Measurements from ENCODE around the gene ADARB2.
"Not testable (repeated sequence)": the region's sequence is repeated elsewhere in the genome, so short reads cannot be mapped to it uniquely, and the experiment has no call there.

The ADARB2 gene

DNA sequence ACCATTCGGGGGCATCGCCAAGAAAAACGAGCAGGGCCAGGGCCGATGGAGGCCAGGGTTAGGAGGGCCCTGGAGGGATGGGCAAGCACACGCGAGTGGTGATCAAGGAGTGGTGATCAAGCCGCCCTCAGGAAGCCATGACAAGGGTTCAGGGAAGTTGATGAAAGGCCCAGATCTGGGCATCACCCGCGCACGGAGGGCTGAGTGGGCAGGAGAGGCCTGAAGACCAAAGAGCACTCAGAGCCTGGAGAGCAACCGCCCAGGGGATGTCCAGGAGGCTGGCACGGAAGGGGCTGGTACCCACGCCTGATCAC, 566.5 kb downstream of the ADARB2 start:
- DNase-seq (ENCODE audit: low spot score), result no peak

- DNase-seq (ENCODE audit: low spot score), result no peak
These were observed 567.1 kb downstream of the ADARB2 start for GRCh38 chr10:1169981-1170866.

GRCh38 chr10:1169186-1169885, 568.0 kb downstream of the ADARB2 start:
- DNase-seq (ENCODE audit: low spot score), result no peak

- DNase-seq (ENCODE audit: low spot score), result no peak
These were observed 568.6 kb downstream of the ADARB2 start for GRCh38 chr10:1168763-1169162.

DNA sequence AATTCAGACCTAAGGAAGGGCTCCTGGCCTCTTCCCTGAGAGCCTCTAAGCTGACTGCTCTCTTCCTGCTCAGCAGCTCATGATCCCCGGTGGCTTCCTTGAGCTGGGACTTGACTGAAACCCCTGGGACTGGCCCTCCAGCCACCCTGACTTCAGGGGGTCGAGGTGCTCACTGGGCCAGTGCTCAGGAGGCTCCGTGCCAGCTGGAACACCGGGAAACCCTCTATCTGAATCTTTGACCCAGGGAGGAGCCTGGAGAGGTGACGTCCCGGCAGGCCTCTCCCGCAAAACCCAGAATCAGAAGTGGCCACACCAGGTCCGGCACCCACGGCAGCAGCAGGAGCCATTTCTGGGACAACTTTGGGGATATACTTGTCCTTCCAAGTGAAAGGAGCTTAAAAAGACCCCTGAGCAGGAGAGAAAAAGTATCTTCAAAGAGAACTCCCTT, 570.5 kb downstream of the ADARB2 start:
- DNase-seq (ENCODE audit: low spot score), result no peak

- DNase-seq (ENCODE audit: low spot score), result no peak
These were observed 571.1 kb downstream of the ADARB2 start for GRCh38 chr10:1166101-1166827.

DNA sequence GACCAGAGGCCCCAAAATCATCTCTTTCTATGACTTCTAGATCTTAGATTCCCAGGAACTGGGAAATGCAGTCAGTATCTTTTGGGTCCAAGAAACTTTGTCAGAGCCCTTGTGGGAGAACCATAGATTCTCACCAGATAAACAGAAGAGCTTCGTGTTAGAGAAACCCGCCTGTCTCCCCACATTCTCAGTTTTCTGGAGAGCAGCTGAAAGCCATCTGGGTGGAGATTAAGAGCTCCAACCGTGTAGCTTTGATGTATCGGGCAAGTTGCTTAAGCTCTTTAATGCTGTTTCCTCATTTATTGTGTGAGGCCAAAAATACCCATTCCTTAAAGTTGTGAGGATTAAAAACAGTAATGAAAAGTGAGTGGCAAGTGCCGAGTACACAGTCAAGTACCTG, 573.5 kb downstream of the ADARB2 start:
- no peak for DNase-seq (ENCODE audit: low spot score)

DNA sequence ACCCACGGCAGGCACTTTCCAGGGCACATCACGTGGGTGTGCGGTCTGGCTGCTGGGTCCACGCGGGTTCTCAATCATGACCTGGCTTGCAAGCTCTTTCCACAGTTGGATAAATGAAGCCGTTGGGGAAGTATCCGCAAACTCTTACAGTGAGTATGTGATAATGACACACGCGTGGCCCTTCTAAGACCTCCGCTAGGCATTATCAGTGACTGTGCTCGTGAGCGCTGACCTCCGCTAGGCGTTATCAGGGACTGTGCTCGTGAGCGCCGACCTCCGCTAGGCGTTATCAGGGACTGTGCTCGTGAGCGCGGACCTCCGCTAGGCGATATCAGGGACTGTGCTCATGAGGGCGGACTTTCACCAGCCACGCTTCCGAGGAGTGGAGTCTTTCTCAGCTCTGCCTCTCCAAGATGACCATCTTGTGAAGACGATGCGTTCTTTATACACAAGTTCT, 574.1 kb downstream of the ADARB2 start:
- DNase-seq (ENCODE audit: low spot score), result no peak

DNA sequence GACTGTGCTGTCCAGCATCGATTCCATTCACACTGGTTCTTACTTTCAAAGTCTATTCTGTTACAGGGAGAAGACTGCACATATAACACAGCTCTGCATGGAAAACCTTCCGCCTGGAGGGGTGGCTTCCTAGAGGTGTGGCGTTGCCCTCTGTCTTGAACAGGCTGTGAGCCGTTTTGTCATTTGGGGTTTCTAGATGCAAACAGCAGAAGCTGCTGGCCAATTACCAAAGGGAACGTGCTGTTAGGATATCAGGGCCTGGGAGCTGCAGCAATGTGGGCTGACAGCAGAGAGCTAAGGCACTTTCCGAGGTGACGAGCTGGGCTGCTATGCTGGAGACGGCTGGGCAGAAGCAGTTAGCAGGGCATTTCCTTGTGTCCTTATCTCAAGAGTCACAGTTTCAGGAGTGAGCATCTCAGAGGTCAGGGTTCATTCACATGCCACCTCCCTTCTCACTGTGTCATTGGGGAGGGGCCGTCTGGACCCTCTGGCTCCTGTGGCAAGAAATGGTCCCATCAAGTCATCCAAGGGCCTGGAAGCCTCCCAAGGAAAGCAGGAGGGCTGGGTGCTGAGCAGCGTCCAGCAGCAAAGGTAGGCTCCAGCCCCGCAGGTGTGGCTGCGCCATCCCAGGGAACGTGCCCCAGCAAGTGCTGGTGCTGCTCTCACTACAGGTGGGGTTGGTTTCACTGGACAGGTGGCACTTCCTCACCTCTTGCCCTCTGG, 574.7 kb downstream of the ADARB2 start:
- no peak for DNase-seq (ENCODE audit: low spot score)

- DNase-seq (ENCODE audit: low spot score), result not testable (repeated sequence)
These were observed 576.0 kb downstream of the ADARB2 start for GRCh38 chr10:1161315-1161673.

DNA sequence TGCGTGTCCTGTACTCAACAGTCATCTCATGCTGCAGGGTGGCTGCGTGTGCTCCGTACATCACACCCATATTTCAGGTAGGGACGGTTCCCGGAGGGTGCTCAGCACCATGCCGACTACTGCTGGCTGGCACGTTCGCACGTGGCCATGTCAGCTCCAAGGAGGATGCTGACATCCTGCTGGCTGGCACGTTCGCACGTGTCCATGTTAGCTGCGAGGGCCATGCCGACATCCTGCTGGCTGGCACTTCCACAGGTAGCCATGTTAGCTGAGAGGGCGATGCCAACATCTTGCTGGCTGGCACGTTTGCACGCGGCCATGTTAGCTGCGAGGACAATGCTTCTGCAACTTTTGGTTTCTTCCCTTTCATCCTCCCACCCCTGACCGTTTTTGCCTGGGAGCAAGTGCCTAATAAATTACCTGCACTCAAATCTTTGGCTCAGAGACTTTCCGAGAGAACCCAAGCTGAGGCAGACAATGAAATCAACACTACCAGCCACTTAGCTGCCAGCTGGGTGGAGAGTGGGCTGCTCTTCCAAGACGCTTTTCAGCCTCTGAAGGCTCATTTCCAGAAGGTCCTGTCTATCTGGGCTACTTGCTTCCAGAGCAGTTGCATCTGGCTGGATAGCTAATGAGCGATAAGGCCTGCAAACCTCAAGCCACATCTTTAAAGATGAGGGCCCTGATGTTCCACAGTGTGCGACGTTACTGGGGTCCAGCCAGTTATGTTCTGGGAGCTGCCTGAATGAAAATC, 576.6 kb downstream of the ADARB2 start:
- DNase-seq (ENCODE audit: low spot score), result no peak

GRCh38 chr10:1159131-1160061, 577.9 kb downstream of the ADARB2 start:
- DNase-seq (ENCODE audit: low spot score), result no peak

DNA sequence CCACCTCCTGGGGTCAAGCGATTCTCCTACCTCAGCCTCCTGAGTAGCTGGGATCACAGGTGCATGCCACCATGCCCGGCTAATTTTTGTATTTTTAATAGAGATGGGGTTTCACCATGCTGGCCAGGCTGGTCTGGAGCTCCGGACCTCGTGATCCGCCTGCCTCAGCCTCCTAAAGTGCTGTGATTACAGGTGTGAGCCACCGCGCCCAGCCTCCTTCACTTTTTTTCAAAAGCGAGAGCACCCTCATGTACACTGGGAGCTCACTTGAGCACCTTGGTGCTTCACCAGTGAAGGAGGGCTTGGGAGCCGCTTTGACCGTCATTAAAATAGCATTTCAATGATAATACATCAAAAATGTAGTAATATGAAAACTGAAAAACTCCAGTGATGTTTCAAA, 578.8 kb downstream of the ADARB2 start:
- DNase-seq (ENCODE audit: low spot score), result not testable (repeated sequence)

DNA sequence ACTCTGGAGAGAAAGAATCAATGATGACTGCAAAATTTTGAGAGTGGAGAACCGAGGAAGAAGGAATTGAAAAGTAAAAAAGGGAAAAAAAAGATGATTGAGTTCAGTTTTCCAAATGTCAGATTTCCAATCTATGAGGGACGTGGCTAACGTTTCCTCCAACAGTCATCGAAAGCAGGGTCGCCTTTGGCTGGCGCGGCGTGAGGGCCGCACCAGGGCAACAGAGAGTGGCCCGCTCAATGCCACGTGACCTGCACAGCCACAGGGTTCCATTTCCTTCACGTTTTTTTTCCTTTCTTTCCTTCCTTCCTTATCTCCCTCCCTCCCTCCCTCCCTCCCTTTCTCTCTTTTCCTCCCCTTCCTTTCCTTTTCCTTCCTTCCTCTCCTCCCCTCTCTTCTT, 579.3 kb downstream of the ADARB2 start:
- no peak for DNase-seq (ENCODE audit: low spot score)

- no peak for DNase-seq (ENCODE audit: low spot score)
These were observed 579.8 kb downstream of the ADARB2 start for GRCh38 chr10:1157615-1157933.

DNA sequence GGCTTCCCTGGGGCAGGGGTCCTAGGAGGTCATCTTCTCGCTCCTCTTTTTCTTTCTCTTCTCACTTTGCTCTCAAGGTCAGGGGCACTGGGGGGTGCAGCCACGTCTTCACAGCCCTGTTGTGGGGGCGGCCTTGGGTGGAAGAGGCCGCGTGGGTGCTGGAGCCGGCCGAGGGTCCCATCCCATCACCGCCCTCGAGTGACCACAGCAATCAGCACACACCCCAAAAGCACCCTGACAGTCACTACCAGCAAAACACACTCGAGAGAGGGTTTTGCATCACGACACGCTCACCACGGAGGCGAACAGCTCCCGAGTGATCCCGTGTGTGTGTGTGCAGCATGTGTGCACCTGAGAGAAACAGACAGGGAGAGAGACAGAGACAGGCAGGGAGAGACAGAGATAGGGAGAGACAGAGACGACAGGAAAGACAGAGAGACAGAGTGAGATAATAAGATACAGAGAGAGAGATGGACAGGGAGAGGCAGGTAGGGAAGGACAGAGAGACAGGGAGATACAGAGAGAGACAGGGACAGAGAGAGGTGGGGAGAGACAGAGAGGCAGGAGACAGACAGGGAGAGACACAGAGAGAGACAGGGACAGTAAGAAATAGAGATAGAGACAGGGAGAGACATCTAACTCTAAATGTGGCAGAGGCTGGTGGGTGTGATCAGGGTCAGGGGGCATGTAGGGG, 580.3 kb downstream of the ADARB2 start:
- no peak for DNase-seq (ENCODE audit: low spot score)

DNA sequence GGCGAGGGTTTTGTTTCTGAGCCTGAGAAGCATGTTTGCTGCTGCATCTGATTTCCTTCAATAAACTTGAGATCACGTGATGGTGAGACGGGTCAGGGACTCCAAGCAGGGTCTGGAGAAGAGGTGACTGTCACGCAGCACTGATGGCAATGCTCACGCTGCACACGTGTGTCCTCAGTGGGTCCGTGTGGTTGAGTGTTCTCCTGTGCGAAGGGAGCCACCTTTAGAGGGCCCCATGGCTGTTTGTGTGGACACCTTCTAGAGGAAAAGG, 580.8 kb downstream of the ADARB2 start:
- no peak for DNase-seq (ENCODE audit: low spot score)

DNA sequence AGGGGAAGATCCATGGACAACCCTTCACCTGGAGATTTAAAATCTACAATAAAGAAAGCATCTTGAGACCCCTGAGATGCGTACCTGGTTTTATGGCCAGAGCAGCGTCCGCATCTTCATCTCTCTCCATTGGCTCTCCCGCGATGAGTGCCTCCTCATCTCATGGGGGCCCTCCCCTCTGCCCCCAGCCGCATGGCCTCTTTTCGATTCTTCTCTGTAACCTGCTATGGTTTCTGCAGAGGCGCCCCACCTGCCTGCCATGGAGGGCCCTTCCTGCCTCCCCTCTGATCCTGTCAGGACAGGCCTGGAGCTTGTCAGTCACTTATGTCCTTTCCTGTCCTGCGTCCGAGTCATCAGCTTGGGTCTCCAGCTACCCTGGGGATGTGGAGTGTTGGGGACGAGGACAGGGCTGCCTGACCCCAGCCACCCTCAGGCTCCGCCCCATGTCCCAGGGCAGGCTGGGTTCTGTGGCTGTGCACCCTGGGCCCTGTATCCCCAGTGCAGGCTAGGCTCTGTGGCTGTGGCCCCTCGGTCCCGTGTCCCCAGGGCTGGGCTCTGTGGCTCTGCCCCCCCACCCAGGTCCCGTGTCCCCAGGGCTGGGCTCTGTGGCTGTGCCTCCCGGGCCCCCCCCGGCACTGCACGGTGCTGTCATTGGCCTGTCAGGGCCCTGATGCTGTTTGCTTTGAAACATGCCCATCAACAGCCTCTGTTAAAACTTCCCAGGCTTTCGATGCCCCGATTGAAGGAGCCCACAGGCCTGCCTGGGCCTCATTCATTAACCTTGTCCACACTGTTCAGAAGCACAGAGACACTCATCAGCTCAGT, 581.3 kb downstream of the ADARB2 start:
- DNase-seq (ENCODE audit: low spot score), result no peak

Measured in LoVo (cell line).